ENCODE data around the gene AKAP8.
"Not testable (repeated sequence)": the region's sequence is repeated elsewhere in the genome, so short reads cannot be mapped to it uniquely, and the experiment has no call there.

Gene AKAP8

GRCh38 chr19:15373644-15374043, 5.9 kb downstream of the AKAP8 start:
- no peak overlapping the region for H3K27ac Mint-ChIP-seq
- no peak for DNase-seq (ENCODE audit: low spot score)
- H3K36me3 Mint-ChIP-seq (ENCODE audit: low read depth): peaks cover 38% of the 10 kb centered on the region
- H3K9me3 Mint-ChIP-seq: no peaks in the 10 kb centered on the region
- no peak overlapping the region for H3K4me3 Mint-ChIP-seq
- no peaks in the 10 kb centered on the region for H3K27me3 Mint-ChIP-seq (ENCODE audit: low read depth)
- peaks cover 15% of the 10 kb centered on the region for H3K4me1 Mint-ChIP-seq (ENCODE audit: low read depth)

- no peak overlapping the region for H3K27ac Mint-ChIP-seq
- H3K36me3 Mint-ChIP-seq (ENCODE audit: low read depth): peaks cover 39% of the 10 kb centered on the region
- H3K27me3 Mint-ChIP-seq (ENCODE audit: low read depth): no peaks in the 10 kb centered on the region
- peaks cover 11% of the 10 kb centered on the region for H3K4me1 Mint-ChIP-seq (ENCODE audit: low read depth)
- H3K9me3 Mint-ChIP-seq: no peaks in the 10 kb centered on the region
- no peak overlapping the region for H3K4me3 Mint-ChIP-seq
- DNase-seq (ENCODE audit: low spot score): no peak
These were observed 6.7 kb downstream of the AKAP8 start for GRCh38 chr19:15372891-15373301.

- H3K36me3 Mint-ChIP-seq (ENCODE audit: low read depth): peaks cover 42% of the 10 kb centered on the region
- H3K27ac Mint-ChIP-seq: no peak overlapping the region
- no peaks in the 10 kb centered on the region for H3K27me3 Mint-ChIP-seq (ENCODE audit: low read depth)
- DNase-seq (ENCODE audit: low spot score): no peak
- no peaks in the 10 kb centered on the region for H3K9me3 Mint-ChIP-seq
- no peak overlapping the region for H3K4me3 Mint-ChIP-seq
- H3K4me1 Mint-ChIP-seq (ENCODE audit: low read depth): peaks cover 7% of the 10 kb centered on the region
These were observed 7.1 kb downstream of the AKAP8 start for GRCh38 chr19:15372470-15372869.

- H3K27ac Mint-ChIP-seq: no peak overlapping the region
These were observed 7.7 kb downstream of the AKAP8 start for GRCh38 chr19:15371786-15372380.

GRCh38 chr19:15371119-15371518, 8.5 kb downstream of the AKAP8 start:
- Mint-ChIP-seq H3K27ac (no peak overlapping the region), H3K36me3 (ENCODE audit: low read depth) (peaks cover 37% of the 10 kb centered on the region)

More at GRCh38 chr19:15371786-15372380, 7.7 kb downstream of the AKAP8 start:
- Mint-ChIP-seq H3K4me1 (ENCODE audit: low read depth) (peaks cover 4% of the 10 kb centered on the region), H3K4me3 (no peak overlapping the region), H3K27me3 (ENCODE audit: low read depth) (no peaks in the 10 kb centered on the region), H3K9me3 (no peaks in the 10 kb centered on the region), H3K36me3 (ENCODE audit: low read depth) (peaks cover 39% of the 10 kb centered on the region)
- DNase-seq (ENCODE audit: low spot score): no peak

GRCh38 chr19:15369594-15369891, 10.0 kb downstream of the AKAP8 start:
- H3K4me3 Mint-ChIP-seq: no peak overlapping the region
- no peak overlapping the region for H3K27ac Mint-ChIP-seq
- no peaks in the 10 kb centered on the region for H3K4me1 Mint-ChIP-seq (ENCODE audit: low read depth)
- H3K36me3 Mint-ChIP-seq (ENCODE audit: low read depth): peaks cover 46% of the 10 kb centered on the region
- no peak for DNase-seq (ENCODE audit: low spot score)
- no peaks in the 10 kb centered on the region for H3K27me3 Mint-ChIP-seq (ENCODE audit: low read depth)
- no peaks in the 10 kb centered on the region for H3K9me3 Mint-ChIP-seq

More at GRCh38 chr19:15371119-15371518, 8.5 kb downstream of the AKAP8 start:
- Mint-ChIP-seq H3K27me3 (ENCODE audit: low read depth) (no peaks in the 10 kb centered on the region), H3K9me3 (no peaks in the 10 kb centered on the region), H3K4me3 (no peak overlapping the region), H3K4me1 (ENCODE audit: low read depth) (no peaks in the 10 kb centered on the region)
- no peak for DNase-seq (ENCODE audit: low spot score)

GRCh38 chr19:15368798-15369593, 10.6 kb downstream of the AKAP8 start:
- Mint-ChIP-seq H3K36me3 (ENCODE audit: low read depth) (peaks cover 46% of the 10 kb centered on the region), H3K9me3 (no peaks in the 10 kb centered on the region), H3K4me3 (no peak overlapping the region), H3K4me1 (ENCODE audit: low read depth) (no peaks in the 10 kb centered on the region), H3K27ac (no peak overlapping the region), H3K27me3 (ENCODE audit: low read depth) (no peaks in the 10 kb centered on the region)
- DNase-seq (ENCODE audit: low spot score): no peak

- Mint-ChIP-seq H3K36me3 (ENCODE audit: low read depth) (peaks cover 44% of the 10 kb centered on the region), H3K4me1 (ENCODE audit: low read depth) (no peaks in the 10 kb centered on the region), H3K27me3 (ENCODE audit: low read depth) (no peaks in the 10 kb centered on the region), H3K4me3 (no peak overlapping the region), H3K9me3 (no peaks in the 10 kb centered on the region), H3K27ac (no peak overlapping the region)
- no peak for DNase-seq (ENCODE audit: low spot score)
These were observed 11.4 kb downstream of the AKAP8 start for GRCh38 chr19:15368051-15368632.

GRCh38 chr19:15367439-15367838, 12.1 kb downstream of the AKAP8 start:
- no peak for DNase-seq (ENCODE audit: low spot score)
- Mint-ChIP-seq H3K4me1 (ENCODE audit: low read depth) (no peaks in the 10 kb centered on the region), H3K27me3 (ENCODE audit: low read depth) (no peaks in the 10 kb centered on the region), H3K27ac (no peak overlapping the region), H3K4me3 (no peak overlapping the region), H3K36me3 (ENCODE audit: low read depth) (peaks cover 39% of the 10 kb centered on the region), H3K9me3 (no peaks in the 10 kb centered on the region)

GRCh38 chr19:15365264-15365663, 14.3 kb downstream of the AKAP8 start:
- Mint-ChIP-seq H3K27ac (no peak overlapping the region), H3K36me3 (ENCODE audit: low read depth) (peaks cover 47% of the 10 kb centered on the region), H3K27me3 (ENCODE audit: low read depth) (no peaks in the 10 kb centered on the region), H3K4me3 (no peak overlapping the region), H3K9me3 (no peaks in the 10 kb centered on the region), H3K4me1 (ENCODE audit: low read depth) (no peaks in the 10 kb centered on the region)
- DNase-seq (ENCODE audit: low spot score): no peak

- H3K27me3 Mint-ChIP-seq (ENCODE audit: low read depth); H3K4me1 Mint-ChIP-seq (ENCODE audit: low read depth); H3K4me3 Mint-ChIP-seq; H3K27ac Mint-ChIP-seq; H3K9me3 Mint-ChIP-seq; DNase-seq (ENCODE audit: low spot score): not testable (repeated sequence)
- H3K36me3 Mint-ChIP-seq (ENCODE audit: low read depth): peaks cover 54% of the 10 kb centered on the region
These were observed 15.8 kb downstream of the AKAP8 start for GRCh38 chr19:15363791-15364190.

- H3K4me3 Mint-ChIP-seq; H3K9me3 Mint-ChIP-seq; DNase-seq (ENCODE audit: low spot score); H3K4me1 Mint-ChIP-seq (ENCODE audit: low read depth); H3K27ac Mint-ChIP-seq; H3K27me3 Mint-ChIP-seq (ENCODE audit: low read depth): not testable (repeated sequence)
- peaks cover 54% of the 10 kb centered on the region for H3K36me3 Mint-ChIP-seq (ENCODE audit: low read depth)
These were observed 16.5 kb downstream of the AKAP8 start for GRCh38 chr19:15363048-15363447.

- H3K27me3 Mint-ChIP-seq (ENCODE audit: low read depth); H3K4me3 Mint-ChIP-seq; H3K4me1 Mint-ChIP-seq (ENCODE audit: low read depth); DNase-seq (ENCODE audit: low spot score); H3K27ac Mint-ChIP-seq; H3K9me3 Mint-ChIP-seq: not testable (repeated sequence)
- peaks cover 54% of the 10 kb centered on the region for H3K36me3 Mint-ChIP-seq (ENCODE audit: low read depth)
These were observed 19.6 kb downstream of the AKAP8 start for GRCh38 chr19:15360015-15360414.

GRCh38 chr19:15358918-15359317, 20.7 kb downstream of the AKAP8 start:
- no peaks in the 10 kb centered on the region for H3K4me1 Mint-ChIP-seq (ENCODE audit: low read depth)
- no peaks in the 10 kb centered on the region for H3K9me3 Mint-ChIP-seq
- DNase-seq (ENCODE audit: low spot score): no peak
- H3K27ac Mint-ChIP-seq: peak overlapping the region; percentile 41
- no peaks in the 10 kb centered on the region for H3K27me3 Mint-ChIP-seq (ENCODE audit: low read depth)
- no peak overlapping the region for H3K4me3 Mint-ChIP-seq
- peaks cover 62% of the 10 kb centered on the region for H3K36me3 Mint-ChIP-seq (ENCODE audit: low read depth)
